ENCODE measurements around the gene VSTM2L.

VSTM2L gene

DNA sequence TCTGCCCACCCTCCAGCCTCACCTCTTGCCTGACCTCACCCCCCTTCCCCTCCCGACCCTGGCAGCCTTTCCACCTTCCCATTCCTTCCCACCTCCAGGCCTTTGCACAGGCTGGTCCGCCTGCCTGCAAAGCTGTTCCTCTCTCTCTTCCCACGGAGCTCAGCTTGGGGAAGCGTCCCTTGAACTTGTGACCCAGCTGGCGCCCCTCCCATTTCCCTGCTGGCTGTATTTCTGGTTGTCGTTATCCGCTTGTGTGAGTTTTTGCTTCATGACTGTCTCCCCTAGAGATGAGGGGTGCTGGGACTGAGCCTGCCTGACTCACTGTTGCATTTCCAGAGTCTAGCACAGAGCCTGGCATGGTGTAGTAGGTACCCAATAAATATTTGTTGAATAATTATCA lies 32.5 kb downstream of the VSTM2L start:
- TF ChIP-seq FOXP2 (optimal IDR thresholded peaks at IDR 0.05; ENCODE audit: borderline replicate concordance, extremely low read depth, extremely low read length, insufficient read depth): no peak

DNA sequence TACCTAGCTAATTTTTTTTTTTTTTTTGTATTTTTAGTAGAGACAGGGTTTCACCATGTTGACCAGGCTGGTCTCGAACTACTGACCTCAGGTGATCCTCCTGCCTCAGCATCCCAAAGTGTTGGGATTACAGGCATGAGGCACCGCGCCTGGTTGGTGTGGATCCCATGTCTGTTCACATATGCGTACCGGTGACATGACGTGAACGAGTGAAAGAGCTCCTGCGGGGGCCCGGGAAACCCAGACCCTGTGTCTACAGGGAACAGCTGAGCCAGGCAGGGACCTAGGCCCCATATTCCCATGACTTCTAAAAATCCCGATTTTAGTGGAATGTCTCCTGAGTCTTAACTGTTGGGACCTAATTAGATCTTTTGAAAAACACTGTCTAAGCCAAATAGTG lies 33.1 kb downstream of the VSTM2L start:
- no peak for TF ChIP-seq POLR2AphosphoS5 (IDR thresholded peaks at IDR 0.05; ENCODE audit: low read depth, low read length)
- no peak for TF ChIP-seq FOXP2 (optimal IDR thresholded peaks at IDR 0.05; ENCODE audit: borderline replicate concordance, extremely low read depth, extremely low read length, insufficient read depth)

DNA sequence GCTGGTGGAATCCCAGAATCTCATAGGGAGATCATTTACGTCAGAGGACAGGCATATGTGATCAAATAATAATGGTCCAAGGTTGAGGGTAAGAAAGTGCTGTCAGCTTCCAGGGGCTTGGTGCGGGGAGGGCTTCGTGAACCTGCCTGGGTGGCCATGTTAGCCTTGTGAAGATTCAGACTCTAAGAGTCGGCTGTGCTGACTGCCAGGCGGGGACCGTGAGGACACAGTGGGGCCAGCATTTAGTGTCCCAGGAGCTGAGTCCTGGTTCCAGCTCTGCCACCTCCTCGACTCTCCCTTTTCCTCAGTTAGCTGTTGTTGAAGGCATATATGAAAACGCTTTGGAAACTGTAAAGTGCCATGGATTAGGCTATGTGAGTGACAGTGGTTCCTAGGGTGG lies 33.5 kb downstream of the VSTM2L start:
- TF ChIP-seq, protein P1, sequence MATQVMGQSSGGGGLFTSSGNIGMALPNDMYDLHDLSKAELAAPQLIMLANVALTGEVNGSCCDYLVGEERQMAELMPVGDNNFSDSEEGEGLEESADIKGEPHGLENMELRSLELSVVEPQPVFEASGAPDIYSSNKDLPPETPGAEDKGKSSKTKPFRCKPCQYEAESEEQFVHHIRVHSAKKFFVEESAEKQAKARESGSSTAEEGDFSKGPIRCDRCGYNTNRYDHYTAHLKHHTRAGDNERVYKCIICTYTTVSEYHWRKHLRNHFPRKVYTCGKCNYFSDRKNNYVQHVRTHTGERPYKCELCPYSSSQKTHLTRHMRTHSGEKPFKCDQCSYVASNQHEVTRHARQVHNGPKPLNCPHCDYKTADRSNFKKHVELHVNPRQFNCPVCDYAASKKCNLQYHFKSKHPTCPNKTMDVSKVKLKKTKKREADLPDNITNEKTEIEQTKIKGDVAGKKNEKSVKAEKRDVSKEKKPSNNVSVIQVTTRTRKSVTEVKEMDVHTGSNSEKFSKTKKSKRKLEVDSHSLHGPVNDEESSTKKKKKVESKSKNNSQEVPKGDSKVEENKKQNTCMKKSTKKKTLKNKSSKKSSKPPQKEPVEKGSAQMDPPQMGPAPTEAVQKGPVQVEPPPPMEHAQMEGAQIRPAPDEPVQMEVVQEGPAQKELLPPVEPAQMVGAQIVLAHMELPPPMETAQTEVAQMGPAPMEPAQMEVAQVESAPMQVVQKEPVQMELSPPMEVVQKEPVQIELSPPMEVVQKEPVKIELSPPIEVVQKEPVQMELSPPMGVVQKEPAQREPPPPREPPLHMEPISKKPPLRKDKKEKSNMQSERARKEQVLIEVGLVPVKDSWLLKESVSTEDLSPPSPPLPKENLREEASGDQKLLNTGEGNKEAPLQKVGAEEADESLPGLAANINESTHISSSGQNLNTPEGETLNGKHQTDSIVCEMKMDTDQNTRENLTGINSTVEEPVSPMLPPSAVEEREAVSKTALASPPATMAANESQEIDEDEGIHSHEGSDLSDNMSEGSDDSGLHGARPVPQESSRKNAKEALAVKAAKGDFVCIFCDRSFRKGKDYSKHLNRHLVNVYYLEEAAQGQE (IDR thresholded peaks at IDR 0.05; ENCODE audit: insufficient read depth in 1 of 2, low read depth in 2 of 2, low read length in 2 of 2): no peak
- TF ChIP-seq TAF1 (IDR thresholded peaks at IDR 0.05; ENCODE audit: borderline replicate concordance, insufficient read depth, low read length) (no peak), FOXP2 (optimal IDR thresholded peaks at IDR 0.05; ENCODE audit: borderline replicate concordance, extremely low read depth, extremely low read length, insufficient read depth) (no peak), SIN3A (IDR thresholded peaks at IDR 0.05; ENCODE audit: borderline replicate concordance, insufficient read depth, low read length) (no peak), POLR2AphosphoS5 (IDR thresholded peaks at IDR 0.05; ENCODE audit: low read depth, low read length) (no peak)

DNA sequence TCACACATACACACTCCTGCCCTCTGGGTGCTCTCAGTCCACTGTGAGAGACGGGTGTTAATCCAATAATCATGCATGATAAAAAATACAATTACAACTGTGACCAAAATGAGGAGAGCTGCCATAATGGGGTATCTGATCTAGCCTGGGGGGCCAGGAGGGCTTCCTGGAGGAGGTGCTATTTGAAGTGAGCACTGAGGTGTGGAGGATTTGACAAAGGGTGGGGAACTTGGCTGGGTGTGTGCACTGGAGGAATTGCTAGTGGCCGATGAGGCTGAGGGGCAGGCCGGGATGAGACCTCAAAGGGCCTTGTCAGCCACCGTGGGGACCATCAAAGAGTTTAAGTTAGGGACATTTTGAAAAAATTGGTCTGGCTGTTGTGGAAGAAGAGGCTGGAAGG lies 34.8 kb downstream of the VSTM2L start:
- TF ChIP-seq SIN3A (IDR thresholded peaks at IDR 0.05; ENCODE audit: borderline replicate concordance, insufficient read depth, low read length): no peak
- no peak for TF ChIP-seq POLR2AphosphoS5 (IDR thresholded peaks at IDR 0.05; ENCODE audit: low read depth, low read length)
- no peak for TF ChIP-seq FOXP2 (optimal IDR thresholded peaks at IDR 0.05; ENCODE audit: borderline replicate concordance, extremely low read depth, extremely low read length, insufficient read depth)
- TF ChIP-seq, protein P1 (IDR thresholded peaks at IDR 0.05; ENCODE audit: insufficient read depth in 1 of 2, low read depth in 2 of 2, low read length in 2 of 2): no peak
- no peak for TF ChIP-seq TAF1 (IDR thresholded peaks at IDR 0.05; ENCODE audit: borderline replicate concordance, insufficient read depth, low read length)

DNA sequence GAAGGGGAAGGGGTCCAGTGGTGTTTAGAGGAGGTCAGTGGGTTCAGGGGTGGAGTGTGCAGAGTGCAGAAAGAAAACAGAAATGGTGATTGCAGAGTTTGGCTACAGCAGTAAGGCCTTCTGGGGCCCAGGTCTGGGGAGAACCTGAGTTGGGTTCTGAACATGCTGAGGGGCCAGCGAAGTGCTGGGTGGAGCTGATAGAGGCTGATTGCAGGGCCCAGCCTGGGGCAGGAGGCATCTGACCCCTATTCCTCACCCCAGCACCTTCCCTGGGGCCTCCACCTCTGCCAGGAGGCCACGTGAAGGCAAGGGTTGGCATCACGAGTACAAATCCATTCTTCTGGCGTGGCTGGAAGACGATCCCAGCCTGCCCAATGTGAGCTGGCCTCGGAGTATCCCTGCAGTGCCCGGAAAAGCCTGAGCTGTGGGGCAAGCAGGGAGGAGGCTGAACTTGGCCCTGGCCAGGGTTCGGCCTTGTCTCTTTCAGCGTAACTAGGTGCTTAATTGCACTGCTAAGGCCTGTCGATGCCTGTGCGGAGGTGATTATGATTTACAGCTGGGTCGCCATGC lies 35.3 kb downstream of the VSTM2L start:
- TF ChIP-seq POLR2AphosphoS5 (IDR thresholded peaks at IDR 0.05; ENCODE audit: low read depth, low read length) (no peak), FOXP2 (optimal IDR thresholded peaks at IDR 0.05; ENCODE audit: borderline replicate concordance, extremely low read depth, extremely low read length, insufficient read depth) (no peak)

DNA sequence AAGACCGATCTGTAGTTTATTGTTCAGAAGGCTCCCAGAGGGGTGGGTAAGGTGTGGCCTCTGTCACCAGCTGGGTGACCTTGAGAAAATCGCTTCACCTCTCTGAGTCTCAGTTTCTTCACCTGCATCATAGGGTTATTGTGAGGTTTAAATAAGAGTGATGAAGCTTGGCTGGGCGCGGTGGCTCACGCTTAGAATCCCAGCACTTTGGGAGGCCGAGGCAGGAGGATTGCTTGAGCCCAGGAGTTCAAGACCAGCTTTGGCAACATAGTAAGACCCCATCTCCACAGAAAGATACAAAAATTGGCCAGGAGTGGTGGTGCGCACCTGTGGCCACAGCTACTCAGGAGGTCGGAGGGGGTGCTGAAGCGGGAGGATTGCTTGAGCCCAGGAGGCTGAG lies 36.0 kb downstream of the VSTM2L start:
- TF ChIP-seq SIN3A (IDR thresholded peaks at IDR 0.05; ENCODE audit: borderline replicate concordance, insufficient read depth, low read length) (no peak), POLR2AphosphoS5 (IDR thresholded peaks at IDR 0.05; ENCODE audit: low read depth, low read length) (no peak), FOXP2 (optimal IDR thresholded peaks at IDR 0.05; ENCODE audit: borderline replicate concordance, extremely low read depth, extremely low read length, insufficient read depth) (no peak), TAF1 (IDR thresholded peaks at IDR 0.05; ENCODE audit: borderline replicate concordance, insufficient read depth, low read length) (no peak)
- TF ChIP-seq, protein P1 (IDR thresholded peaks at IDR 0.05; ENCODE audit: insufficient read depth in 1 of 2, low read depth in 2 of 2, low read length in 2 of 2): no peak
